Peyer's patch (tissue), 4 donors: ENCODE measurements around the gene PCDH19. TPM values are rescaled to one million over a fixed set of nuclear protein-coding genes. Genes with fewer than 3 reads are reported as not detected.

Experiments
- DNase-seq, 3 donors: peaks; one replicate each; pipeline ENCODE4 v3.0.0-alpha.2; 2017 to 2019
- H3K27ac ChIP-seq, 4 donors: fragments of 200-600 bp; sonication (generic); one replicate each; pipeline ENCODE4 v1.5.1; 2016 to 2019
- H3K27me3 ChIP-seq, 2 donors: fragments of 200-600 bp; sonication (generic); one replicate each; pipeline ENCODE4 v1.5.1; 2019
- H3K36me3 ChIP-seq, 3 donors: fragments of 200-600 bp; sonication (generic); one replicate each; pipeline ENCODE4 v1.5.1; 2016 to 2019
- H3K4me1 ChIP-seq, 4 donors: fragments of 200-600 bp; sonication (generic); one replicate each; pipeline ENCODE4 v1.5.1; 2016 to 2019
- H3K4me3 ChIP-seq, 4 donors: fragments of 200-600 bp; sonication (generic); 1 replicate in 3 of 4; 2 replicates in 1 of 4; pipeline ENCODE4 v1.5.1; 2016 to 2019; ENCODE audit warnings: mild to moderate bottlenecking in 1 of 4
- H3K9me3 ChIP-seq, 4 donors: fragments of 200-600 bp; sonication (generic); one replicate each; pipeline ENCODE4 v1.5.1; 2016 to 2019; ENCODE audit warnings: mild to moderate bottlenecking in 1 of 4
- POLR2A ChIP-seq, 2 donors: fragments of 450-650 bp; IDR thresholded peaks; one replicate each; pipeline ENCODE4 v1.5.1; 2017; ENCODE audit warnings: antibody characterized with exemption in 2 of 2, mild to moderate bottlenecking in 2 of 2, moderate library complexity in 2 of 2
- total RNA-seq, 4 donors: library from RNA; depleted of rRNA; stranded (reverse); fragments of >200 nt; gene quantifications; one replicate each; pipeline ENCODE4 v1.1.0, GENCODE V29; 2016
- TF ChIP-seq, protein P1 (sequence below), 6 experiments: fragments of 450-650 bp in 4 of 6; fragments of 200-600 bp in 2 of 6; sonication (generic) in 1 of 6; IDR thresholded peaks; one replicate each; pipeline ENCODE4 v1.5.1; 2017 to 2019; ENCODE audit warnings: antibody characterized with exemption in 6 of 6, mild to moderate bottlenecking in 3 of 6, moderate library complexity in 1 of 6

Gene PCDH19
- total RNA-seq, 4 donors from 2014 or later: 0.35 to 0.94 (median 0.74) TPM

DNA sequence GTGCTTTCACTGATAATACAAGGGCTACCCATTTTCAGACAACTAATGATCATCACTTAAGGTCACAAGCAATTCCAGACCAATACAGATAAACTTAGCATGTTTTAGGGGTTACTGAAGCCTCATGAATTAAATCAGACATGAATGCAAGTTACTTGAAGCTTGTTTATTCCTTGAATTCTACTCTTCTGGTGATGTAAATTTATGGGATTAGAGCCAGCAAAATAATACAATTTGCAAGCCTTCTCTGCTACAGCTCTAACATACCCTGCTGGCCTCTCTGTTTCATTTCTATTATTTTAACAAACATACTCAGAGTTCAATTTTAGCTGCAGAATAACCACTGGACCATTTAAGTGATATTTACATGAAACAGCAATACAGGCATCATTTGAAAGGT lies 60.7 kb downstream of the PCDH19 start:
- Histone ChIP-seq H3K9me3 (no peaks in the 10 kb centered on the region), H3K4me1 (no peaks in the 10 kb centered on the region), H3K27ac (no peak overlapping the region), H3K27me3 (no peaks in the 10 kb centered on the region), H3K36me3 (no peaks in the 10 kb centered on the region), H3K4me3 (no peak overlapping the region)
- DNase-seq: no peak
- TF ChIP-seq POLR2A (IDR thresholded peaks at IDR 0.05): no peak
- TF ChIP-seq, protein P1, sequence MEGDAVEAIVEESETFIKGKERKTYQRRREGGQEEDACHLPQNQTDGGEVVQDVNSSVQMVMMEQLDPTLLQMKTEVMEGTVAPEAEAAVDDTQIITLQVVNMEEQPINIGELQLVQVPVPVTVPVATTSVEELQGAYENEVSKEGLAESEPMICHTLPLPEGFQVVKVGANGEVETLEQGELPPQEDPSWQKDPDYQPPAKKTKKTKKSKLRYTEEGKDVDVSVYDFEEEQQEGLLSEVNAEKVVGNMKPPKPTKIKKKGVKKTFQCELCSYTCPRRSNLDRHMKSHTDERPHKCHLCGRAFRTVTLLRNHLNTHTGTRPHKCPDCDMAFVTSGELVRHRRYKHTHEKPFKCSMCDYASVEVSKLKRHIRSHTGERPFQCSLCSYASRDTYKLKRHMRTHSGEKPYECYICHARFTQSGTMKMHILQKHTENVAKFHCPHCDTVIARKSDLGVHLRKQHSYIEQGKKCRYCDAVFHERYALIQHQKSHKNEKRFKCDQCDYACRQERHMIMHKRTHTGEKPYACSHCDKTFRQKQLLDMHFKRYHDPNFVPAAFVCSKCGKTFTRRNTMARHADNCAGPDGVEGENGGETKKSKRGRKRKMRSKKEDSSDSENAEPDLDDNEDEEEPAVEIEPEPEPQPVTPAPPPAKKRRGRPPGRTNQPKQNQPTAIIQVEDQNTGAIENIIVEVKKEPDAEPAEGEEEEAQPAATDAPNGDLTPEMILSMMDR (IDR thresholded peaks at IDR 0.05): no peak

DNA sequence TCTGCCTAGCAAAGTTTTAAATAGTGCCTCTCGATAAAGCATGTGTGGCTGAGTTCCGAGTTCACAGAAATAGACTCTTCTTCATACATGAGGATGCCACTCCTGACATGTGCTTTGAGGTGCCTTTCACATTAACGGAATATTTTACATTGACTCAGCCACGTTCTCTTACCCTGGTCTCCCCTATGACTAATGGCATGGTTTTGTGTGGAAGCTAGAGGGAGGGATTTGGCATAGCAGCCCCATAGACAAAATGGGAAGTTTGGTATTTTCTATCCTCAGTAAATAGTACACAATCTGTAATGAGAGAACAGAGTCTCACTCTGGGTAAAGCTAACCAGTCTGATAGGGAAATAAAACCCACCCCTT lies 68.9 kb downstream of the PCDH19 start:
- H3K9me3 ChIP-seq: no peaks in the 10 kb centered on the region
- no peak for TF ChIP-seq POLR2A (IDR thresholded peaks at IDR 0.05)
- TF ChIP-seq, protein P1 (IDR thresholded peaks at IDR 0.05): no peak

GRCh38 chrX:100340491-100341141 lies 69.5 kb downstream of the PCDH19 start:
- no peaks in the 10 kb centered on the region for H3K4me1 ChIP-seq
- no peak for DNase-seq
- H3K36me3 ChIP-seq: no peaks in the 10 kb centered on the region
- H3K4me3 ChIP-seq: no peak overlapping the region
- TF ChIP-seq POLR2A (IDR thresholded peaks at IDR 0.05): no peak
- TF ChIP-seq, protein P1 (IDR thresholded peaks at IDR 0.05): no peak
- no peaks in the 10 kb centered on the region for H3K27me3 ChIP-seq
- no peaks in the 10 kb centered on the region for H3K9me3 ChIP-seq
- H3K27ac ChIP-seq: no peak overlapping the region

More for the DNA sequence above, 68.9 kb downstream of the PCDH19 start:
- Histone ChIP-seq H3K36me3 (no peaks in the 10 kb centered on the region), H3K4me3 (no peak overlapping the region), H3K27me3 (no peaks in the 10 kb centered on the region), H3K4me1 (no peaks in the 10 kb centered on the region), H3K27ac (no peak overlapping the region)
- no peak for DNase-seq

DNA sequence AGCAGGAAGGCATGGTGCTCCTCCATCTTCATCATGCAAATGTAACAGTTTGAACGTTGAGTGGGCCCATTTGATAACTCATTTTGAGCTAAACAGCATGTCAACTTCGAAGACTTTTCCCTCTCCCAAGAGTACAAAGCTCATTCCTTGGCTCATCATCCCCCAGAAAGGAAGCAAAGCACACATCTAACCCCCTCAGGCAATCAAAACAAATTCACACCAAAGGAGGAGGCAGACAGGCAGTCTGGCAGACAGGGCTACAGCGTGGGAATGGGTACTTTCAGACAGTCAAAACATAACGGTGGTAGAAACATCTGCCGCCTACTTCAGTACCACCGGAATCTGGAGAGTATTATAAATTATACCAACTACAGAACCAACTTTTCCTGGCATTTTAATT lies 81.7 kb downstream of the PCDH19 start:
- Histone ChIP-seq H3K27ac (no peak overlapping the region), H3K4me1 (no peaks in the 10 kb centered on the region), H3K9me3 (no peaks in the 10 kb centered on the region), H3K27me3 (no peaks in the 10 kb centered on the region), H3K4me3 (no peak overlapping the region), H3K36me3 (no peaks in the 10 kb centered on the region)
- DNase-seq: no peak
- TF ChIP-seq POLR2A (IDR thresholded peaks at IDR 0.05): no peak
- TF ChIP-seq, protein P1 (IDR thresholded peaks at IDR 0.05): no peak

- Histone ChIP-seq H3K4me1 (no peaks in the 10 kb centered on the region), H3K4me3 (no peak overlapping the region), H3K27ac (no peak overlapping the region), H3K9me3 (no peaks in the 10 kb centered on the region), H3K36me3 (no peaks in the 10 kb centered on the region), H3K27me3 (no peaks in the 10 kb centered on the region)
- TF ChIP-seq, protein P1 (IDR thresholded peaks at IDR 0.05): no peak
- no peak for DNase-seq
Observed at GRCh38 chrX:100319716-100320115, 90.4 kb downstream of the PCDH19 start.

DNA sequence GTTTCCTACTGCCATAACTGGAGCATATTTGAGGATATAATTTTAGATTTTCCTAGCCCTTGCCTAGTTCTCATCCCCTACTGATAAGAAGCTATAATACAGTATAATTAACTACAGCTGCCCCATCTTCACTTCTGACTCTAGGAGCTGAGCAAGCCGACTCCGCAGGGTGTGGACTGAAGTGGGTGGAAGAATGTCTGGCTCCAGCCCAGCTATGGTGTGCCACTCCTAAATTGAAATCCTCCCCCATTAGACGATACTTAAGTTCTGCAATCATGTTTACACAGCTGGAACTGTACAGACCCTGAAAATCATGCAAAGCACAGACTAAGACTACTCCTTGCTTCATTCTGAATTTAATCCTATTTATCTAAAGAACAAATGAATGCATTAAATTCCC lies 93.1 kb downstream of the PCDH19 start:
- H3K4me1 ChIP-seq: no peaks in the 10 kb centered on the region
- DNase-seq: no peak
- TF ChIP-seq, protein P1 (IDR thresholded peaks at IDR 0.05): no peak
- TF ChIP-seq POLR2A (IDR thresholded peaks at IDR 0.05): no peak
- H3K36me3 ChIP-seq: no peaks in the 10 kb centered on the region
- H3K4me3 ChIP-seq: no peak overlapping the region
- H3K27ac ChIP-seq: no peak overlapping the region
- no peaks in the 10 kb centered on the region for H3K9me3 ChIP-seq
- H3K27me3 ChIP-seq: no peaks in the 10 kb centered on the region
